HepG2 (cell line): ENCODE measurements around the gene PHKB. TPM values are rescaled to one million over a fixed set of nuclear protein-coding genes. Genes with fewer than 3 reads are reported as not detected.
A peak's percentile ranks its signal among the peaks of the same experiment; 100 is the strongest.

Experiments
- AKAP8 ChIP-seq: sonication (generic); formaldehyde crosslinking; IDR thresholded peaks from 2 replicates; pipeline ENCODE4 v1.5.1; 2020; ENCODE audit warnings: mild to moderate bottlenecking, missing genetic modification reagents
- BCL6 ChIP-seq: IDR thresholded peaks from 2 replicates; pipeline ENCODE4 v1.6.1; 2016; ENCODE audit warnings: missing genetic modification reagents, missing compliant biosample characterization
- CEBPB ChIP-seq: IDR thresholded peaks from 2 replicates; pipeline ENCODE4 v1.6.1; 2011; ENCODE audit warnings: low read depth, low read length, improper control_type of control experiment, borderline replicate concordance
- CENPBD1 ChIP-seq: sonication (generic); formaldehyde crosslinking; IDR thresholded peaks from 2 replicates; pipeline ENCODE4 v1.8.0; 2022; ENCODE audit warnings: missing genetic modification reagents, low read depth, mild to moderate bottlenecking, borderline replicate concordance
- EP300 ChIP-seq, 3 experiments: sonication (generic) in 1 of 3; formaldehyde crosslinking in 1 of 3; IDR thresholded peaks; 2 replicates each; pipeline versions ENCODE4 v1.5.1 to v1.6.1; 2011 to 2020; ENCODE audit warnings: low read depth in 2 of 3, low read length in 2 of 3, borderline replicate concordance in 1 of 3, improper control_type of control experiment in 1 of 3, mild to moderate bottlenecking in 1 of 3, missing genetic modification reagents in 1 of 3, moderate library complexity in 1 of 3
- GRHL1 ChIP-seq: sonication (generic); formaldehyde crosslinking; conservative IDR thresholded peaks from 2 replicates; pipeline ENCODE4 v1.8.0; 2022; ENCODE audit warnings: missing genetic modification reagents
- HDAC2 ChIP-seq: sonication (generic); formaldehyde crosslinking; IDR thresholded peaks from 2 replicates; pipeline ENCODE4 v1.4.0; 2020; ENCODE audit warnings: missing genetic modification reagents
- HMG20A ChIP-seq: IDR thresholded peaks from 2 replicates; pipeline ENCODE4 v1.6.1; 2016; ENCODE audit warnings: borderline replicate concordance
- IRF1 ChIP-seq: sonication (generic); formaldehyde crosslinking; IDR thresholded peaks from 2 replicates; pipeline ENCODE4 v1.4.0; 2020; ENCODE audit warnings: low read depth, mild to moderate bottlenecking, missing genetic modification reagents
- MEIS1 ChIP-seq: sonication (generic); formaldehyde crosslinking; IDR thresholded peaks from 2 replicates; pipeline ENCODE4 v1.9.0; 2021; ENCODE audit warnings: mild to moderate bottlenecking, missing genetic modification reagents, moderate library complexity, borderline replicate concordance
- NFAT5 ChIP-seq: sonication (generic); formaldehyde crosslinking; IDR thresholded peaks from 2 replicates; pipeline ENCODE4 v1.4.0; 2020; ENCODE audit warnings: missing genetic modification reagents
- NFIC ChIP-seq: IDR thresholded peaks from 2 replicates; pipeline ENCODE4 v1.6.1; 2012; ENCODE audit warnings: mild to moderate bottlenecking, low read length, inconsistent platforms
- RARG ChIP-seq: sonication (generic); formaldehyde crosslinking; IDR thresholded peaks from 2 replicates; pipeline ENCODE4 v1.4.0; 2020; ENCODE audit warnings: low read depth, mild to moderate bottlenecking, missing genetic modification reagents
- ZBTB20 ChIP-seq: sonication (generic); formaldehyde crosslinking; IDR thresholded peaks from 2 replicates; pipeline ENCODE4 v1.8.1; 2023; ENCODE audit warnings: missing genetic modification reagents, low read depth, mild to moderate bottlenecking, borderline replicate concordance
- ZKSCAN5 ChIP-seq: sonication (generic); formaldehyde crosslinking; IDR thresholded peaks from 2 replicates; pipeline ENCODE4 v1.5.1; 2020; ENCODE audit warnings: mild to moderate bottlenecking, missing genetic modification reagents
- ZNF264 ChIP-seq: sonication (generic); formaldehyde crosslinking; IDR thresholded peaks from 2 replicates; pipeline ENCODE4 v1.4.0; 2020; ENCODE audit warnings: missing genetic modification reagents
- ZNF329 ChIP-seq: sonication (generic); formaldehyde crosslinking; IDR thresholded peaks from 2 replicates; pipeline ENCODE4 v1.9.0; 2021; ENCODE audit warnings: low read depth, mild to moderate bottlenecking, missing genetic modification reagents
- ZNF441 ChIP-seq: sonication (generic); formaldehyde crosslinking; IDR thresholded peaks from 2 replicates; pipeline ENCODE4 v1.7.0; 2021; ENCODE audit warnings: missing genetic modification reagents, borderline replicate concordance
- ZNF530 ChIP-seq: sonication (generic); formaldehyde crosslinking; IDR thresholded peaks from 2 replicates; pipeline ENCODE4 v1.5.0; 2020; ENCODE audit warnings: low read depth, mild to moderate bottlenecking, missing genetic modification reagents
- ZNF597 ChIP-seq: sonication (generic); formaldehyde crosslinking; IDR thresholded peaks from 2 replicates; pipeline ENCODE4 v1.5.0; 2020; ENCODE audit warnings: missing genetic modification reagents
- ZSCAN20 ChIP-seq: sonication (generic); formaldehyde crosslinking; IDR thresholded peaks from 2 replicates; pipeline ENCODE4 v1.4.0; 2020; ENCODE audit warnings: missing genetic modification reagents, mild to moderate bottlenecking, borderline replicate concordance
- polyA plus RNA-seq, 8 experiments: library from polyadenylated mRNA; depleted of rRNA in 3 of 8; stranded (reverse) in 7 of 8; unstranded in 1 of 8; fragments of >200 nt; fragmentation: Illumina TruSeq in 4 of 8; extraction: Trizol in 4 of 8; gene quantifications; 2 replicates each; pipeline versions ENCODE4 v1.2.1 to v1.2.3, GENCODE V29; 2011 to 2016; ENCODE audit warnings: low read depth in 4 of 8, missing spikeins in 1 of 8, mixed read lengths in 1 of 8; ENCODE audit not compliant: insufficient read depth in 1 of 8
- total RNA-seq, 5 experiments: library from RNA; depleted of rRNA; stranded (reverse); fragments of >200 nt; fragmentation: Illumina TruSeq; extraction: Trizol; gene quantifications; 2 replicates each; pipeline ENCODE4 v1.2.3, GENCODE V29; 2016; ENCODE audit warnings: low read depth in 1 of 5

The PHKB gene
- total and polyA plus RNA-seq, 2 of the 13 experiments (the other 11 are each of a cell fraction or from before 2014, with no cell fraction given) = 66.0 to 80.8 TPM

- TF ChIP-seq NFAT5 (CRISPR knock-in tag) (no peak), EP300 (IDR thresholded peaks at IDR 0.05; ENCODE audit: low read depth in 2 of 2, low read length in 2 of 2) (peak in 1 of 2 experiments; percentile 37; a peak in 1 of 4 replicates), EP300 (CRISPR knock-in tag; IDR thresholded peaks at IDR 0.05; ENCODE audit: borderline replicate concordance) (no peak), ZSCAN20 (no peak), ZKSCAN5 (CRISPR knock-in tag) (no peak), NFIC (no peak), MEIS1 (CRISPR knock-in tag) (no peak), ZNF329 (no peak), ZBTB20 (CRISPR knock-in tag) (no peak), ZNF441 (CRISPR knock-in tag) (no peak), IRF1 (no peak), ZNF264 (CRISPR knock-in tag) (0 out of 2 replicates have a peak, but pooled peaks have one; percentile 33), HDAC2 (CRISPR knock-in tag) (0 out of 2 replicates have a peak, but pooled peaks have one; percentile 38), GRHL1 (no peak), ZNF597 (no peak), AKAP8 (CRISPR knock-in tag) (no peak), BCL6 (CRISPR knock-in tag) (0 out of 2 replicates have a peak, but pooled peaks have one; percentile 43), RARG (CRISPR knock-in tag) (no peak), CENPBD1 (CRISPR knock-in tag) (no peak), HMG20A (CRISPR knock-in tag) (peak; percentile 42; the same call in 1 of the 2 replicates), CEBPB (peak; percentile 79), ZNF530 (CRISPR knock-in tag) (no peak)
Observed at GRCh38 chr16:47470810-47471209, 9.7 kb downstream of the PHKB start (continued).
